Fibroblast of upper back skin (primary cell): ENCODE results near the gene TMEM174.
A peak's percentile ranks its signal among the peaks of the same experiment; 100 is the strongest.

Experiments used
- DNase-seq: peaks from one replicate; pipeline ENCODE4 v3.0.0-alpha.2; 2013

TMEM174 gene

DNA sequence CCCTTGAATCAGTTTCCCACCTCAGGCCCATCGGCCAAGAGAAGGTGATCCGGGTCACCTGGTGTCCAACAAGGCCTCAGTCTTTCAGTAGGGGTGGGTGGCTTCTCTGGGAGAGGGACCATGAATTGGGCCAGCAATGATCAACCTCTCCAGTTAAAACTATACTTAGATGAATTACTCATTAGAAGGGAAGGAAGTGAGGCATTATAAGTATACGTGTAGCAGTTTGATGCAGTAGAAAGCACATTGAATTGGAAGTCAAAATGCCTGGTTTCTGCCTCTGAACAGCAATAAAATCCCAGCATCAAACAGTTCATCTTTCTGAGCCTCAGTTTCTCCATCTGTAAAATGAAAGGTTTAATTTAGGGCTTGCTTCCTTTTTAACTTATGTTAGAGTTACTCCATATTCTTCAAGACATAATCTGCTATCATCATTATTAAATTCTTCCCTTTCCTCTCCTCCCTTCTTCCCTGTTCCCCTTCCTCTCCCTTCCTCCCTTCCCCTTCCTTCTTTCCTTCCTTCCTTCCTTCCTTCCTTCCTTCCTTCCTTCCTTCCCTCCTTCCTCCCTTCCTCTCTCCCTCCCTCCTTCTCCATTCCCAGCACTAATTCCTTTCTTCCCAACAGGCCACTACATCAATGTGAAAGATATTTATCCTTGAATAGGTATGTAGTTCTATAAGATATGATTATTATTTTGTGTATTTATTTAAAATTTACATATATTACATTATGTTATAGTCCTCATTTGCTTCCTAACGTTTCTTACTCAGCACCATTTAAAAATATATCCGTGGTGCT, 18.6 kb upstream of the TMEM174 start:
- no peak for DNase-seq

DNA sequence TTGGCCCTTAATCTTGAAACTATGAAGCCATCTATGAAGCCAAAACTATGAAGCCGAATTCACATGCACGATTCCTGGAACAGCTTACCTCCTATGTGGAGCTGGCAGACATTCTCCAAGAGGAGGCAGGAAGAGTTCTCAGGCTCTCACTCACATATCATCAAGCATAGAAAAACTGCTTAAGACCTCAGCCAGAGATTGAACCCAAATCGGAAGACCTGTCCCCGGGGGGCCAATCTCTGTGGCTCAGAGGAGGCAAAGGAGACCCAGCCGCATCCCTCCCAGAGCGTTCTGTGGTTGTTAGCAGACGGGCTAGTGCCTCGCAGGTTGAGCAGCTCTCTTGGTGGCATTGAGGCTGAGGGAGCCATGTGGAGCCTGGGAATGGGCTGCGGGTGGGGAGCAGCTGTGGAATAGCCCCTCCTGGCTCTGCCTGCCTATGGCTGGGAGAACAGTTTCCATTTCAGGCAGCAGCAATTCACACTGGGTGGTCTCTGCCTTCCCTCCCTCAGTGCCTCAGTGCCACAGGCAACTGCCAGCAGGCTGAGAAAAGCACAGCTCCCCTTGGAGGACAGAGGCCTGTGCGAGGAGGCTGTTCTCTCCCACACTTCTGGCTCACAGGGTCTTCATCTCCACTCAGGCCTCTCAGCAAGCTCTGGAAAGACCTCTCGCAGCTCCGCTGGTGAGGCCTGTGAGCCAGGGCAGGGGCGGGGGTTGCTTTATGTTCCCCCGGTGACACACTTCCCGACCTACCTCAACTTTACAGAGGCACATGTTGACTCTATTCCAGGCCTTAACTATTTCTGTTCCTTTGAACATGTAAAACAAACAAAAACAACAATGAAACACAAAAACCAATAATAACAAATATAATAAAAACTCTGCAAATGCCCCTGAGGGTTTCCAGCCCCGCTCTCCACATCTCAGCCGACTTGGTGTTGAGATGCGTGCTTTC, 17.4 kb upstream of the TMEM174 start:
- DNase-seq, result peak; percentile 86

GRCh38 chr5:73157414-73158303, 15.3 kb upstream of the TMEM174 start:
- DNase-seq, result peak; percentile 30

DNA sequence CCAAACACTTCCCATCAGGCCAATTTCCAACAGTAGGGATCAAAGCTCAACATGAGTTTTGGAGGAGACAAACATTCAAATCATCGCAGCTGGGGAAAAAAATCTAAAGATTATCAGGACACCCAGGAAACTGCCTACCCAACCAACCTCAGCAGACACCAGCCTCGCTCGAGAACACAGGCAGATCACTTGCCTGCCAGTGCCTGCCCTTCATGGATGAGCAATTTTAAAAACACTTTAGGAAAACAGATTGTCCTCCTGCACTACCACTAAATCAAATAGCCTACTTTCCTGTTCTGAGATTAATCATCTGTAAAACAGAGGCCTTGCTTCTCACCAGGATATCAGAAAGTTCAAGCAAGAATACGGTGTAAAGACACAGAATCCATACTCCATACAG, 14.7 kb upstream of the TMEM174 start:
- DNase-seq, result no peak

DNA sequence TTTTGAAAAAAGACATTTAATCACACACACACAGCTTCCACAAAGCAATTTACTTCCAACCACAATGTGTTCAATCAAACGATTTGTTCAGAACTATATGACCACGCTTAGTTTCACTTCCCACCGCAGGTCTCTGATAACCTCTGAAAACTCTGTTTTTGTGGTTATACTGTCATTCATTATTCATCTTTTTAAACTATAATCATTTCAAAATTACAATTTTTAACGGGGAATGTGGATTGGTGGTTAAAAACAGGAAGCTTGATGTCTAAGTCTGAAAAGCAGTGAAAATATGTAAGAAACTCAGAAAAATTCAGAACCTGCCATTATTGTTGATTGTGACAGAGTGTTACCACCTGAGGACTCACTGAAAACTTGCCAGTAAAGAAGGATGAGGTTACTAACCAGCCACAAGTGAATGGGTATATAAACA, 12.7 kb upstream of the TMEM174 start:
- DNase-seq, result no peak

DNA sequence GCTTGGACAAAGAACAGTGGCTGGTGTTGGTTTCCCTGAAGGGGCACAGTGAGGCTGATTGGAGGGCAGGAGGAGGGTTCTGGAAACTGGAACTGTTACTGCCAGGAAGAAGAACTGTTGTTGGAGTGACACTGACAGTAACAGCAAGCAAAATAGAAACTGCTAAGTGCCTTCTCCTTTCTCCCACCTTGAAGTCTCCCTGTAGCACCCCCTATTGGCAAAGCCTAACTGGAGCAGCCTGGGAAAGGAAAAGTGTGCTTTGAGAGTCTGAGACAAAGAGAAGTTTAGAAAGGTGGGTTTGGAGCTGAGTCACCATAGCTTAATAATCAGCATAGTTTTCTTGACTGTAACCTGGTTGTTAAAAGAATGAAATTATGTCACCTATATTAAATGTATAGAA, 2.5 kb upstream of the TMEM174 start:
- no peak for DNase-seq

GRCh38 chr5:73171495-73171894, 1.5 kb upstream of the TMEM174 start:
- DNase-seq, result no peak

GRCh38 chr5:73174100-73174815, 1.3 kb downstream of the TMEM174 start:
- DNase-seq, result no peak

GRCh38 chr5:73176250-73176649, 3.3 kb downstream of the TMEM174 start:
- no peak for DNase-seq

DNA sequence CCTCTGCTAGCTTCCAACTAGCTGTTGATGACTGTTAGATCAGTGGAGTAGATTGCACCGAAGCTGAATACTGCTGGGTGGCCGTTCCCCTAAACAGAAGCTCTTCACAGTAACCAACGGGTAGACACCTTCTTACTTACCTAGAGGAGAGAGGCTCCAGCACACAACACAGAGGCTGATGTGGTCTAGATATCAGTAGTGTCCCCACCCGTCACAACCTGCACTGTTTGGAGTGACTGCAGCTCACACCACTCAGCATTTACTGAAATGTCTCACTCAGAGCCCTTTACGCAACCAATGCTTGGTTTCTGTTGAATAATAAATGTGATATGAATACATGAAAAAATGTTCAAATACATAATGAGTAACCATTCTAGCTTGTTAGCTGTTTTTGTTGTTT, 5.3 kb downstream of the TMEM174 start:
- no peak for DNase-seq

GRCh38 chr5:73179730-73180129, 6.7 kb downstream of the TMEM174 start:
- no peak for DNase-seq

GRCh38 chr5:73180566-73180965, 7.6 kb downstream of the TMEM174 start:
- DNase-seq, result peak; percentile 64

GRCh38 chr5:73182307-73182706, 9.3 kb downstream of the TMEM174 start:
- peak; percentile 64 for DNase-seq

DNA sequence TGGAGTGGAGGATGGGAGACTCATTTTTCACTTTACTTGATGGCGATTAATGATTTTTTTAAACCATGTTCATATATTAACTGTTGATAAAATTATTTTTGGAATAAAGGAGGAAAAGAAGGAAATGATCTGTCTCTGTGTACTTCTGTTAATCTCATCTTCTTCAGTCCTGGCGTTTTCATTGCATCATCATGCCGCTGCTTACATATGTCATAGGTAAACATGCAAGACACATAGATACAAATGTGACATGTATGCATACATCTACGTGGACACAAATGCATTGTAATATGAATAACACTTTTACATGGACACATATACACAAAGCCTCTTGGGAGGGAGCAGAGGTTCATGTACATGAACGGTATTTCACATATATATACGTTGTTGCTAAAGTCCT, 10.0 kb downstream of the TMEM174 start:
- DNase-seq, result no peak

DNA sequence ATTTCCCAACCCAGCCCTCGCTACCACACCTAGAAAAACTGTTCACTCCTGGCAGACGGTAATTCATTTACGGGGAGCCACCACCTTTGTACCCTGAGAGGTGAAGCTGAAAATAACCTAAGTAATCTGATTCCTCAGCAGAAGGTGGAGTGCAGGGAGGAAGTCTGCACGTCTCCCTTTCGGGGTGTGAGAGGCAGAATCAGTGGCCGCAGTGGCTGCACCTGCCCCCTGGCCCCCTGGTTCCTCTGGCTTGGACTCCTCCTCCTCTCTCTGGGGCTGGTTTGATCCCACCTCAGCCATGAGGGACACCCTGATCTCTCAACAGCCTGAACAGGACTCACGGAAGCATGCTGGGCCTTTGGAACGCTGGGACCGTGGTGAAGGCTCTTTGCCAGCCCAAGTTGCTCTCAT, 10.5 kb downstream of the TMEM174 start:
- no peak for DNase-seq

DNA sequence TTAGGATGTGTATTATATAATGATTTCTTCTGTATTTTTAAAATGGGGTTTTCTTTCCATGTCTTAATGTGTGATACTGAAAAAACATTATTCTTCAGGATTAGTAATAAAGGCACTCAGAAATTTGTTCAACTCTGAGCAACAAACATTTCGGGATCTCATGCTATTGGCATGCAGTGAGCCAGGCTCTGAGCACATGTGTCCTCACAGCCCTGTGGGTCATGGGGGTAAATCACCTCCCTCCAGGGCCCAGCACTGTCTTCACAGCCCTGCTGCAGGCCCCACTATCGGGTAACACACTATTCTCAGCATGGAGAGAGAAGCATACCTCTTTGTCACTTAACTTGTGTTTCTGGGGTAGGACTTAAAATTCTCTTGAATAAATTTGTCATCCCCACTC, 14.0 kb downstream of the TMEM174 start:
- peak; percentile 36 for DNase-seq

- DNase-seq, result peak; percentile 90
These were observed 16.0 kb downstream of the TMEM174 start for GRCh38 chr5:73188764-73189531.

- DNase-seq, result peak; percentile 97
These were observed 16.9 kb downstream of the TMEM174 start for GRCh38 chr5:73189871-73190376.

- DNase-seq, result no peak
These were observed 19.4 kb downstream of the TMEM174 start for GRCh38 chr5:73192370-73192769.

DNA sequence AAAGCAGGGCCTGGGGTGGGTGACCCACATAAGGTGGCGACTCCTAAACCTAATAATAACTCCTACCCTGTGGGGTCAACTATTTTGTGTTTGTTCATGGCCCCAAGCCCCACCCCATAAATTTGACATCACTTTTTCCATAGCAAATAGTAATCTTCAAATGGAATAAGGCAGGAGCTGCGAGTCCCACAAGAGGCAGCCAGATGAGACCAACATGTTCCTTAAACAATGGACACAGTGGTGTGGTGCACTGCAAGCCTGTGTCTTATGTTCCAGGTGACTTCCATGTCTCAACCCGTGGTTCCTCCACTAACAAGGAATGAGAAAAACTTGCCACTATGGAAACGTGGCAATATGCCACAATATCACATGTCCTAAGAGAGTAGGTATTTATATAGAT, 20.6 kb downstream of the TMEM174 start:
- no peak for DNase-seq

DNA sequence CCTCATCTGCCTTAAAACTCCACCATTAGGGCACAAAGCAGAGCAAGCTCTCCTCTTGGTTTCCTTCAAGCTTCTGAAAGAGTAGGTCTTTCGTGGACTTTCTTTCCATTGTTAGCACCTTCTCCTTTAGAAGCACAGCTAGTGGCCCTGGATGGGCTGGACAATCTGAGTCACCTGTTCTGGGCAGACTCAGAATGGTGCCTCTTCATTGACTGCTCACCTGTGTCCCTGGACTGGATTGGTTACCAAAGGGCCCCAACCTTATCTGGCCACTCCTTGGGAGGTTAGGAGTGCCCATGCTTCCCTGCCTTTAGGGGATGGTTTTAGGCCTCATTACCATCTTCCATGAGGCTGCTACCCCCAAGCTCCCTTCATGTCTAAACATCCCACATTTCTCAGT, 23.2 kb downstream of the TMEM174 start:
- no peak for DNase-seq
